ENCODE data around the gene TNIP3. TPM values are rescaled to one million over a fixed set of nuclear protein-coding genes. Genes with fewer than 3 reads are reported as not detected.

Gene TNIP3
- total and polyA plus RNA-seq, 10 donors: 0.24 to 3.8 (median 1.5) TPM

DNA sequence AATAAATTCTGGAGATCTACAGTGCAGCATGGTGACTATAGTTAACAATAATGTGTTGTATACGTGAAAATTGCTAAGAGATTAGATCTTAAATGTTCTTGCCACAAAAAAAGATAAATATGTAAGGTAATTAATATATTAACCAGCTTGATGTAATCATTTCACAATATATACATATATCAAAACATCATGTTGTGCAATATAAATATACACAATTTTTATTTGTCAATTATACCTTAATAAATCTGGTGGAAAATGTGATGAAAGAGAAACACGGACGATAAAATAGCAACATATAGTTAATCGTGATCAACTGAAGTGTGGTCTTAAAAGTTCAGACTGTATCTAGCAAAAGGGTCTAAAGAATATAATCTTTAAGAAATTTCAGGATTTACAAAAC is 75.3 kb downstream of the TNIP3 start:
- Histone ChIP-seq H3K36me3 (no peaks in the 10 kb centered on the region), H3K4me1 (no peaks in the 10 kb centered on the region), H3K27me3 (replicated peaks in 1 of 7) (no peaks in the 10 kb centered on the region), H3K9me3 (peaks cover 0 to 3% (median 0%) of the 10 kb centered on the region in 8 donors), H3K27ac (no peak overlapping the region), H3K4me3 (no peak overlapping the region)
- DNase-seq: no peak
- TF ChIP-seq CTCF (IDR thresholded peaks at IDR 0.05 in 8 of 11, conservative IDR thresholded peaks at IDR 0.05 in 3 of 11) (no peak), POLR2A (IDR thresholded peaks at IDR 0.05) (no peak), POLR2AphosphoS5 (IDR thresholded peaks at IDR 0.05) (no peak)
- intact Hi-C loops (cut with DNase I; ENCODE audit: low total_unique reads): no loop called here
- 91 to 97% (median 92%) methylated on average over 4 of the region's 4 CpGs for WGBS, 5 donors

Small RNA genes within 50 kb of the gene (small RNA-seq; reads per million reads assigned to genes)
- 0 reads per million in 4 donors for gene RNU6-948P

Other genes starting within 250 kb of the TNIP3 start
- gene PRDM5, start 241.6 kb downstream of the TNIP3 start, total RNA-seq: 10 to 100 TPM in 4 of 7 donors, 1 to 10 TPM in 3; 5.1 to 14.5 (median 10.3) TPM
- gene PRDM5, start 241.6 kb downstream of the TNIP3 start, polyA plus RNA-seq: 1 to 10 TPM in 1 of 3 donors, under 1 TPM in 2; 0.50 to 1.5 (median 0.57) TPM
- under 1 TPM in 4 of 7 donors, not detected in 3; 0.20 to 0.82 (median 0.33) TPM for gene NDNF, start 91.8 kb downstream of the TNIP3 start, total RNA-seq
- gene NDNF, start 91.8 kb downstream of the TNIP3 start, polyA plus RNA-seq: under 1 TPM; 0.03 to 0.15 (median 0.08) TPM
- not detected for gene QRFPR, start 216.7 kb upstream of the TNIP3 start, total RNA-seq
- not detected for gene QRFPR, start 216.7 kb upstream of the TNIP3 start, polyA plus RNA-seq